Mesenchymal stem cell (in vitro differentiated cells and primary cell): ENCODE measurements around the gene TEAD1.

Experiments
- DNase-seq: peaks from one replicate; pipeline ENCODE4 v3.0.0-alpha.2; 2013
- H2AFZ ChIP-seq: one replicate; pipeline ENCODE4 v1.6.1; 2013; ENCODE audit warnings: low read depth, mild to moderate bottlenecking, control low read depth, inconsistent platforms, low read length, moderate library complexity
- H2AK5ac ChIP-seq: 2 replicates; pipeline ENCODE4 v1.6.1; 2013; ENCODE audit warnings: low read length, moderate library complexity, mild to moderate bottlenecking, inconsistent platforms; ENCODE audit not compliant: severe bottlenecking
- H2BK120ac ChIP-seq: one replicate; pipeline ENCODE4 v1.6.1; 2013; ENCODE audit warnings: low read depth, mild to moderate bottlenecking, inconsistent platforms, low read length, moderate library complexity
- H2BK12ac ChIP-seq, 2 experiments: one replicate each; pipeline ENCODE4 v1.6.1; 2013; ENCODE audit warnings: inconsistent platforms in 2 of 2, low read length in 2 of 2, mild to moderate bottlenecking in 2 of 2, moderate library complexity in 2 of 2, control low read depth in 1 of 2
- H2BK15ac ChIP-seq: one replicate; pipeline ENCODE4 v1.6.1; 2013; ENCODE audit warnings: mild to moderate bottlenecking, low read depth, inconsistent platforms; ENCODE audit not compliant: poor library complexity, severe bottlenecking
- H2BK5ac ChIP-seq: 2 replicates; pipeline ENCODE4 v1.6.1; 2013; ENCODE audit warnings: low read depth, mild to moderate bottlenecking, low read length, control low read depth, inconsistent platforms; ENCODE audit not compliant: poor library complexity, severe bottlenecking
- H3K14ac ChIP-seq, 2 experiments: one replicate each; pipeline ENCODE4 v1.6.1; 2013; ENCODE audit warnings: inconsistent platforms in 2 of 2, low read length in 2 of 2, control low read depth in 1 of 2, mild to moderate bottlenecking in 1 of 2, moderate library complexity in 1 of 2
- H3K18ac ChIP-seq, 2 experiments: one replicate each; pipeline ENCODE4 v1.6.1; 2013; ENCODE audit warnings: inconsistent platforms in 2 of 2, low read length in 2 of 2, control low read depth in 1 of 2, low read depth in 1 of 2, mild to moderate bottlenecking in 1 of 2
- H3K23ac ChIP-seq, 2 experiments: one replicate each; pipeline ENCODE4 v1.6.1; 2013; ENCODE audit warnings: inconsistent platforms in 2 of 2, low read length in 2 of 2, mild to moderate bottlenecking in 2 of 2, moderate library complexity in 2 of 2, control low read depth in 1 of 2
- H3K27ac ChIP-seq: 2 replicates; pipeline ENCODE4 v1.5.1; 2013; ENCODE audit warnings: mild to moderate bottlenecking, moderate library complexity, low read length, control low read depth, inconsistent platforms; ENCODE audit not compliant: poor library complexity, severe bottlenecking
- H3K27me3 ChIP-seq, 2 experiments: 2 replicates each; pipeline versions ENCODE4 v1.6.1 to v1.7.0; 2013; ENCODE audit warnings: low read length in 2 of 2, mild to moderate bottlenecking in 2 of 2, moderate library complexity in 2 of 2, control low read depth in 1 of 2, inconsistent platforms in 1 of 2; ENCODE audit not compliant: control insufficient read depth in 1 of 2, insufficient read depth in 1 of 2
- H3K36me3 ChIP-seq, 2 experiments: 2 replicates each; pipeline versions ENCODE4 v1.6.1 to v1.7.0; 2013; ENCODE audit warnings: low read length in 2 of 2, control low read depth in 1 of 2, inconsistent platforms in 1 of 2, low read depth in 1 of 2, mild to moderate bottlenecking in 1 of 2; ENCODE audit not compliant: insufficient read depth in 2 of 2, control insufficient read depth in 1 of 2
- H3K4ac ChIP-seq, 2 experiments: one replicate each; pipeline ENCODE4 v1.6.1; 2013; ENCODE audit warnings: inconsistent platforms in 2 of 2, low read length in 2 of 2, mild to moderate bottlenecking in 2 of 2, moderate library complexity in 2 of 2, control low read depth in 1 of 2, low read depth in 1 of 2
- H3K4me1 ChIP-seq: 2 replicates; pipeline ENCODE4 v1.6.1; 2013; ENCODE audit warnings: low read depth, low read length, control low read depth; ENCODE audit not compliant: control insufficient read depth, insufficient read depth
- H3K4me2 ChIP-seq: 2 replicates; pipeline ENCODE4 v1.6.1; 2013; ENCODE audit warnings: low read length, mild to moderate bottlenecking, inconsistent platforms; ENCODE audit not compliant: poor library complexity, severe bottlenecking
- H3K4me3 ChIP-seq, 2 experiments: 2 replicates each; pipeline versions ENCODE4 v1.5.1 to v1.7.0; 2013; ENCODE audit warnings: low read length in 2 of 2, mild to moderate bottlenecking in 2 of 2, control low read depth in 1 of 2, low read depth in 1 of 2; ENCODE audit not compliant: insufficient read depth in 1 of 2
- H3K79me1 ChIP-seq: replicated peaks from 2 replicates; pipeline ENCODE4 v1.6.1; 2013; ENCODE audit warnings: mild to moderate bottlenecking, control low read depth, low read length, inconsistent platforms; ENCODE audit not compliant: poor library complexity, severe bottlenecking
- H3K9ac ChIP-seq: 2 replicates; pipeline ENCODE4 v1.7.0; 2013; ENCODE audit warnings: mild to moderate bottlenecking, low read length, moderate library complexity
- H3K9me3 ChIP-seq: 2 replicates; pipeline ENCODE4 v1.7.0; 2013; ENCODE audit warnings: mild to moderate bottlenecking, low read length; ENCODE audit not compliant: control insufficient read depth
- H4K8ac ChIP-seq: one replicate; pipeline ENCODE4 v1.6.1; 2013; ENCODE audit warnings: inconsistent platforms, mild to moderate bottlenecking, low read length, moderate library complexity
- H4K91ac ChIP-seq: one replicate; pipeline ENCODE4 v1.6.1; 2013; ENCODE audit warnings: mild to moderate bottlenecking, low read length, inconsistent platforms
- WGBS: methylation state at CpG from one replicate; pipeline ENCODE4 v1.1.7; 2013; ENCODE audit warnings: mixed read lengths; 5-methylcytosine and 5-hydroxymethylcytosine counted together

Gene TEAD1

DNA sequence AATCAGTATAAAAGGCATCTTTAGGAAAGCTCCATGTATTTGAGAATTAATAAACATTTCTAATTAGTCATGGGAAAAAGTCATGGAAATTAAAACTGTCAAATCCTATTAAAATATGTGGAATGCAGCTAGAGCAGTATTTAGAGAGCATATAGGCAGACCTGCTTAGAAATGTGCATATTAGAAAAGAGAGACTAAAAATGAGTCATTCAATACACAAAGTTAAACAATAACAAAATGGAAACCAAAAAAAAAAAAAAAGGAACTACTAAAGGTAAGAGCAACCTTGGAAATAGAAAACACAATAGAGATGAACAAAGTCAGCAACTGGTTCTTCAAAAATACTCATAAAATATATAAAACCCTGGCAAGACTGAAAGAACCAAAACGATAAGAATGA is 275.2 kb downstream of the TEAD1 start:
- Histone ChIP-seq H2AK5ac (no peak overlapping the region), H2BK120ac (no peak overlapping the region), H3K4me2 (no peak overlapping the region), H3K4me1 (no peaks in the 10 kb centered on the region), H3K4ac (no peak overlapping the region), H3K27me3 (no peaks in the 10 kb centered on the region), H2AFZ (no peak overlapping the region), H3K18ac (no peak overlapping the region), H3K9ac (no peak overlapping the region), H4K91ac (no peak overlapping the region), H3K23ac (no peak overlapping the region), H3K4me3 (no peak overlapping the region), H3K9me3 (peaks cover 18% of the 10 kb centered on the region), H2BK12ac (no peak overlapping the region), H3K27ac (no peak overlapping the region), H4K8ac (no peak overlapping the region), H2BK15ac (no peak overlapping the region), H3K14ac (no peak overlapping the region), H3K79me1 (no peaks in the 10 kb centered on the region), H2BK5ac (no peak overlapping the region), H3K36me3 (peaks cover 4 to 11% of the 10 kb centered on the region in 2 experiments)
- no peak for DNase-seq
- WGBS = no CpG with 5 or more reads among the region's 1 CpG

DNA sequence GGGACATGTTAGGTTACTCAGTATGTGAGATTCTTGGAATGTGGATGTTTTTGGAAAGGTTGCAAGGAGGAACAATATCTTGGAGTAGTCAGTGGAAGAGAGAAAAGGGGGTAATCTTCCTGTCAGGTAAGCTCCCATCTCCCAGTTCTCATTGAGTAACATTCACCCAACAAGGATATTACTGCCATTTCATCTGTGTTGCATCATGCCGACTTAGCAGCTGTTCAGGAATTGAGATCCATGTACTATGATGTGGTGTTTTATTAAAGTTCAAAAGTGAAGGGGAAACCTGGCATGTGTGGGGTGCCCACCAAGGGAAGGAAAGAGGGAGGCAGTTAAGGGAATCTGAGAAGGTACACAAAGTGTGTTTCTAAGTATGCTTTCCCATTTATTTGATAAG is 276.4 kb downstream of the TEAD1 start:
- H3K4me3 ChIP-seq = no peak overlapping the region
- DNase-seq = peak; percentile 8
- no peak overlapping the region for H2BK15ac ChIP-seq
- H3K4ac ChIP-seq = no peak overlapping the region
- no peak overlapping the region for H2BK5ac ChIP-seq
- no peak overlapping the region for H3K14ac ChIP-seq
- no peak overlapping the region for H3K27ac ChIP-seq
- H2AFZ ChIP-seq = no peak overlapping the region
- no peak overlapping the region for H2BK120ac ChIP-seq
- WGBS = 100% methylated on average over 1 of the region's 1 CpG
- no peaks in the 10 kb centered on the region for H3K79me1 ChIP-seq
- H4K8ac ChIP-seq = no peak overlapping the region
- H3K9ac ChIP-seq = no peak overlapping the region
- H3K27me3 ChIP-seq = no peaks in the 10 kb centered on the region
- peaks cover 0 to under 1% of the 10 kb centered on the region in 2 experiments for H3K36me3 ChIP-seq
- no peak overlapping the region for H3K4me2 ChIP-seq
- no peaks in the 10 kb centered on the region for H3K4me1 ChIP-seq
- H2AK5ac ChIP-seq = no peak overlapping the region
- H4K91ac ChIP-seq = no peak overlapping the region
- no peak overlapping the region for H3K23ac ChIP-seq
- H3K18ac ChIP-seq = no peak overlapping the region
- H2BK12ac ChIP-seq = no peak overlapping the region
- H3K9me3 ChIP-seq = peaks cover 18% of the 10 kb centered on the region

DNA sequence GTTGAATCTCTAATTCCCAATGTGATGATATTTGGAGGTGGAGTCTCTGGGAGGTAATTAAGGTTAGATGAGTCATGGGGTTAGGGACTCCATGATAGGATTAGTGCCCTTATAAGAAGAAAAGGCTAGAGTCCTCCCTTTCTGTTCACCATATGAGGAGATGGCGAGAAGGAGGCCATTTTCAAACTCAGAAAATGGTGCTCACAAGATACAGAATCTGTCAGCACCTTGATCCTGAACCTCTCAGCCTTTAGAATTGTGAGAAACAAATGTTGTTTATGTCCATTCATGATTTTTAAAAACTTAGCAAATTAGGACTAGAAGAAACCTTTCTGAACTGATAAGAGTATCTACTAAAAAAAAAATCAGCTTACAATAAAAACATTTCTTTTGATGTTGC is 277.2 kb downstream of the TEAD1 start:
- DNase-seq = no peak
- Histone ChIP-seq H4K91ac (no peak overlapping the region), H3K23ac (no peak overlapping the region)

DNA sequence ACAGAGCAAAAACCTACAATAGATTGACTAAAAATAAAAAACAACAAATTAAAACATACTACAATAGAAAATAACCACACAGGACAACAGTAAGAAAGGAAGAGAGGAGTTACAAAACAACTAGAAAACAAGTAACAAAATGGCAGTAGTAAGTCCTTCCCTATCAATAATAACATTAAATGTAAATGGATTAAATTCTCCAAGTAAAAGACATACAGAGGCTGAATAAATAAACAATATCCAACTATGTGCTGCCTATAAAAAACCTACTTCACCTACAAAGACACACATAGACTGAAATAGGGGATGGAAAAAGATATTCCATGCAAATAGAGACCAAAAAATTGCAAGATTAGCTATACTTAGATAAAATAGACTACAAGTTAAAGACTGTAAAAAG is 277.9 kb downstream of the TEAD1 start:
- no peak overlapping the region for H3K9ac ChIP-seq
- no peaks in the 10 kb centered on the region for H3K4me1 ChIP-seq
- H3K27me3 ChIP-seq = no peaks in the 10 kb centered on the region
- H3K4me2 ChIP-seq = no peak overlapping the region
- DNase-seq = no peak
- H3K36me3 ChIP-seq = no peaks in the 10 kb centered on the region
- H3K4me3 ChIP-seq = no peak overlapping the region
- H3K9me3 ChIP-seq = peaks cover 18% of the 10 kb centered on the region
- H3K79me1 ChIP-seq = no peaks in the 10 kb centered on the region
- no peak overlapping the region for H2AK5ac ChIP-seq
- H2BK12ac ChIP-seq = no peak overlapping the region
- H3K4ac ChIP-seq = no peak overlapping the region
- no peak overlapping the region for H2BK5ac ChIP-seq
- H3K14ac ChIP-seq = no peak overlapping the region
- H4K91ac ChIP-seq = no peak overlapping the region
- H3K27ac ChIP-seq = no peak overlapping the region
- no peak overlapping the region for H2BK120ac ChIP-seq
- H3K18ac ChIP-seq = no peak overlapping the region
- no peak overlapping the region for H3K23ac ChIP-seq
- H4K8ac ChIP-seq = no peak overlapping the region
- no peak overlapping the region for H2BK15ac ChIP-seq
- H2AFZ ChIP-seq = no peak overlapping the region

More for the DNA sequence above, 277.2 kb downstream of the TEAD1 start:
- Histone ChIP-seq H3K4me2 (no peak overlapping the region), H3K9ac (no peak overlapping the region), H3K36me3 (no peaks in the 10 kb centered on the region), H3K4me3 (no peak overlapping the region), H2AK5ac (no peak overlapping the region), H2BK120ac (no peak overlapping the region), H3K14ac (no peak overlapping the region), H2BK15ac (no peak overlapping the region), H3K9me3 (peaks cover 18% of the 10 kb centered on the region), H3K27ac (no peak overlapping the region), H3K27me3 (no peaks in the 10 kb centered on the region), H2BK12ac (no peak overlapping the region), H2AFZ (no peak overlapping the region), H3K79me1 (no peaks in the 10 kb centered on the region), H2BK5ac (no peak overlapping the region), H4K8ac (no peak overlapping the region), H3K18ac (no peak overlapping the region), H3K4me1 (no peaks in the 10 kb centered on the region), H3K4ac (no peak overlapping the region)
- no CpG with 5 or more reads among the region's 1 CpG for WGBS
